Activated naive CD4-positive, alpha-beta T cell treated with anti-CD3 and anti-CD28 coated beads, Interleukin-2, amount 50 U/mL, for 24 hours (primary cell): ENCODE results near the gene CEND1.

Experiments
- H3K27ac Mint-ChIP-seq: one replicate; pipeline ENCODE4 v1.8.0; 2021; ENCODE audit warnings: mild to moderate bottlenecking, mixed read lengths
- H3K27me3 Mint-ChIP-seq: one replicate; pipeline ENCODE4 v1.8.0; 2021; ENCODE audit warnings: mixed read lengths
- H3K36me3 Mint-ChIP-seq: one replicate; pipeline ENCODE4 v1.8.0; 2021; ENCODE audit warnings: mixed read lengths
- H3K4me1 Mint-ChIP-seq: one replicate; pipeline ENCODE4 v1.8.0; 2021; ENCODE audit warnings: mixed read lengths
- H3K4me3 Mint-ChIP-seq: one replicate; pipeline ENCODE4 v1.8.0; 2021; ENCODE audit warnings: mild to moderate bottlenecking, mixed read lengths
- H3K9me3 Mint-ChIP-seq: one replicate; pipeline ENCODE4 v1.8.0; 2021; ENCODE audit warnings: mixed read lengths

CEND1 gene

DNA sequence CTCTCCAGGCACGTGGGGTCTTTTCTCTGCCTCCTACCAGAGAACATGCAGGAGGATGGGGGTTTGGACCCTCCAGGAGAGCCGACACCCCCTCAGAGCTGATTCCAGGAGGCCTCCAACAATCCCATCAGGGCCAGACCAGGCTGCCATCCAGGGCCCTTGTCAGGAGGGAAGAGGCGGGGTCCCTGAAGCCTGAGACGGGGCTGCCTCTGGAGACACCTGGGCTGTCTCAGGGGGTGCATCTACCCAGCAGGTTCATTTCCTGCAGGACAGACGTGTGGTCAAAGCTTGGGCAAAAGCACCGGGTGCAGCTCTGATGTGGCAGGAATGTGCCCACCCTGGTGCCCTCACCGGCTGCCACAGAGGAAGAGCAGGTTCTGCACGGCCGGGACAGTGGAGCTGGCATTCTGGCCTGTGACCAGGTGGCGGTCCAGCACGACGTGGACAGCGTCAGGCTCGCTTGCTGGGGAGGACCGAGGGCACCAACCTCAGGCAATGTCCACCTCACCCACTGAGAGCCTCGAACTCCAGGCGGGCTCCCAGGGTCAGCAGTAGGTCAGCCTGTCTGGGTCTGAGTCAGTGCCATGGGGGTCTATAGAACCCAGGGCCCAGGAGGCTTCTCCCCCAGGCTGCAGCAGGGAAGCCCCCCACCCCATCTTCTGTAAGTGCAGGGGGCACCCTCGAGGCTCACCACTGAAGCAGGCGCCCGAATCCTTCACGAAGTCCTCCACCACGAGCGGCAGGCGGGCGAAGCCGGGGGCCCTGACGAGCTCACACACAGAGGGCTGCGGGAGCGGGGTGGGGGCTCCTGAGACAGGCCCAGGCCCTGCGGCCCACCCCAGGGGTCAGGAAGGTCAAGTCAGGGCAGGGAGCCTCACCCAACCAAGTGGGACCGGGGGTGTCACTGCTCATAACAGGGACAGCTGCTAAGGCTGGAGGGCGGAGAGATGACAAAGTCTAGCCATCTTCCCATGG is 19.0 kb downstream of the CEND1 start:
- no peak overlapping the region for H3K4me3 Mint-ChIP-seq
- H3K9me3 Mint-ChIP-seq, result no peaks in the 10 kb centered on the region
- no peak overlapping the region for H3K27ac Mint-ChIP-seq
- H3K4me1 Mint-ChIP-seq, result peaks cover 11% of the 10 kb centered on the region
- H3K36me3 Mint-ChIP-seq, result no peaks in the 10 kb centered on the region
- H3K27me3 Mint-ChIP-seq, result no peaks in the 10 kb centered on the region

DNA sequence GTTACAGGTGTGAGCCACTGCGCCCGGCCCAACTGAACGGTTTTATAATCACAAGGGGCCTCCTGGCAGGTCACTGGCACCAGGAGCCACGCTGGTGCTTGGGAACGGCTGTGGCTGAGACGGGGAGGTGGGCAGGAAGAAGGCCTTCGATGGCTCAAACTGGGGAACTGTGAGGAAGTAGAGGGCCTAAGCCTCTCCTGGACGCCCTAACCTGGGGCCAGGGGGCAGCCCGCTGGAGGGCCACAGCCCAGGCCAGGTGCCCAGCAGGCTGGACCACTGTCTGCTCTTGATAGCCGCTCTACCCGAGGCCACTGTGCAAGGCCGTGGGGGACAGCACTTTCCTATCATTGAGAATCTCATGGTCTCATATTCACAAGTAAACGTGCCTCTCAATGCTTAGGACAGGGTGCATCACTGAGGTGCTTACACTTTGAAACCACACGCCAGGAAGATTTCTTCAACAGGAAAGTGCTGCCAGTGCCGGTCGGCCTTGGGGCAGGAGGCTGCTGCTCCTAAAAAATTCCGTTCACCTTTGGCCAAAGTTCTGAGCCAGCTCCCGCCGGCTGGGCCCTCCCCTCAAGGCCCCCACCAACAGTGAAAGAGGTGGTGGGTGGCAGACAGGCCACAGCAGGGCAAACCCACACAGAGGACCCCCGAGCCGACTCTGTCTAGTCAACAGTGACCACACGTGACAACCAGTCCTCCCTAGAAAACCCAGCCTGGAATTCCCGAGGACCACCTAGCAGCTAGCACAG is 19.8 kb downstream of the CEND1 start:
- no peak overlapping the region for H3K4me3 Mint-ChIP-seq
- H3K4me1 Mint-ChIP-seq, result peaks cover 4% of the 10 kb centered on the region
- no peak overlapping the region for H3K27ac Mint-ChIP-seq
- no peaks in the 10 kb centered on the region for H3K36me3 Mint-ChIP-seq
- no peaks in the 10 kb centered on the region for H3K27me3 Mint-ChIP-seq
- no peaks in the 10 kb centered on the region for H3K9me3 Mint-ChIP-seq

DNA sequence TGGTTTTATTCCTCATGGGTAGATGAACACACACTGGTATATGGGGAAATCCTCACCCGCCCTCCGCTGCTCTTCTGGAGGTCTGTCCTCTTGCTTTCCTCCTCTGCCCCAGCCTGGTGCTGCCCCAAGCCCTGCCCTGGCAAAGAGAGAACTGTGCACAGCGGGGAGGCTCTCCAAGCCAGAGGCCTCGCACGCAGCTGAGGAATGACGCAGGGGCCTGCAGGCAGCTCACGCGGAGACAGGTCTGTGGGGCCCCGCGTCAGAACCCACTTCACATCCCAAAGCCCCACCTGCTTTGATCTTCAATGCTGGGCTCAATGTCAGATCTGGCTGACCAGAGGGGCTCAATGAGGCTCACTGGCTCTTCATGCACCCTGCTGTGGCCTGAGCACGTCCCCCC is 22.7 kb downstream of the CEND1 start:
- Mint-ChIP-seq H3K9me3 (no peaks in the 10 kb centered on the region), H3K27ac (peak overlapping the region; percentile 35), H3K36me3 (peaks cover 2% of the 10 kb centered on the region), H3K4me1 (no peaks in the 10 kb centered on the region), H3K27me3 (no peaks in the 10 kb centered on the region), H3K4me3 (no peak overlapping the region)

DNA sequence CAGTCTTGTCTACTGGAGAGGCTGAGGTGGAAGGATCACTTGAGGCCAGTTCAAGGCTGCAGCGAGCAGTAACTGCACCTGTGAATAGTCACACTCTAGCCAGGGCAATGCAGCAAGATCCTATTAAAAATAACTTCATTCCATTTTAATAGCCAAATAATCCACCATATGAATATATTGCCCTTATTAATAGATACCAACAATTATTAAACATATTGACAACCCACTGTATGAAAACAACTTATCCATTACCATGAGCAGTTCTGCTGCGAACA is 23.0 kb downstream of the CEND1 start:
- no peaks in the 10 kb centered on the region for H3K4me1 Mint-ChIP-seq
- no peak overlapping the region for H3K27ac Mint-ChIP-seq
- no peaks in the 10 kb centered on the region for H3K9me3 Mint-ChIP-seq
- H3K4me3 Mint-ChIP-seq, result no peak overlapping the region
- H3K36me3 Mint-ChIP-seq, result peaks cover 2% of the 10 kb centered on the region
- no peaks in the 10 kb centered on the region for H3K27me3 Mint-ChIP-seq

DNA sequence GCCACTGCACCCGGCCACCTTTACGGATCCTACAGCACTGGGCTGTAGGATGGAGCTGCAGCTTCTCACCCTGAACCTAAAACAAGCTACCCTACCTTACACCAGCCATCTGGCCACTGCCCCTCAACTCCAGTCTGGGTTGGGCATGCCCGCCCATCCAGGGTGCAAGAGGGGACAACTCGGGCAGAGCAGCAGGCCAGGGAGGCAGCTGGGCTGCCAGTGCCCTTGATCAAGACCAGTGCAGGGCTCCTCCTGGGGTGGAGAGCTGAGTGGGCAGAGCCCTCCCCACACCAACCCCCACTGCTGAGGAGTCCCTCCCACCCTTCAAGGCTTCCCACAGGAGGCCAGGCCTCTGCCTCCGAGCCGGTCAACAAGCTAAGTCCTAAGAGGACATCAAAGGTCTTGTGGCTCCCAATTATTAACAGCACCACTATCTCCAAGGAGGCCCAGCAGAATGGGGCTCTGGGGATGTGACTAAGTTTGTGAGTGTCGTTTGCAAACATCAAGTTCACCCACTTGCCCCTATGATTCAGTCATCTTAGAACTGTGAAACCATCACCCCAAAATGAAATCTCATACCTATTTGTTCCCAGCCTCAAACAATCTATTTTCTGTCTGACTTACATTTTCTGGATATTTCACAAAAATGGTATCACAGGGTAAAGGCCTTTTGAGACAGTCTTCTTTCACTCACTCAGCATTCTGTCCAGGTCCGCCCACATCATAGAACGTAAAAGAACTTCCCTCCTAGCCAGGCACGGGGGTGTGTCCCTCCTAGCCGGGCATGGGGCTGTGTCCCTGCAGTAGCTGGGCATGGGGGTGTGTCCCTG is 23.6 kb downstream of the CEND1 start:
- Mint-ChIP-seq H3K4me3 (no peak overlapping the region), H3K4me1 (no peaks in the 10 kb centered on the region), H3K36me3 (peaks cover 2% of the 10 kb centered on the region), H3K27me3 (no peaks in the 10 kb centered on the region), H3K27ac (no peak overlapping the region), H3K9me3 (no peaks in the 10 kb centered on the region)

DNA sequence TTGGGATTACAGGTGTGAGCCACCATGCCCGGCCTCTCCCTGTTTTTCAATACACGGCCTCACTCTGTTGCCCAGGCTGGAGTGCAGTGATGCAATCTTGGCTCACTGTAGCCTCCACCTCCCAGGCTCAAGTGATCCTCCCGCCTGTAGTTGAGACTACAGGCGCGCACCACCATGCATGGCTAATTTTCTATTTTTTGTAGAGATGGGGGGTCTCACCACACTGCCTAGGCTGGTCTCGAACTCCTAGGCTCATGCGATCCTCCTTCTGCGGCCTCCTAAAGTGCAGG is 24.1 kb downstream of the CEND1 start:
- H3K36me3 Mint-ChIP-seq, result peaks cover 2% of the 10 kb centered on the region

DNA sequence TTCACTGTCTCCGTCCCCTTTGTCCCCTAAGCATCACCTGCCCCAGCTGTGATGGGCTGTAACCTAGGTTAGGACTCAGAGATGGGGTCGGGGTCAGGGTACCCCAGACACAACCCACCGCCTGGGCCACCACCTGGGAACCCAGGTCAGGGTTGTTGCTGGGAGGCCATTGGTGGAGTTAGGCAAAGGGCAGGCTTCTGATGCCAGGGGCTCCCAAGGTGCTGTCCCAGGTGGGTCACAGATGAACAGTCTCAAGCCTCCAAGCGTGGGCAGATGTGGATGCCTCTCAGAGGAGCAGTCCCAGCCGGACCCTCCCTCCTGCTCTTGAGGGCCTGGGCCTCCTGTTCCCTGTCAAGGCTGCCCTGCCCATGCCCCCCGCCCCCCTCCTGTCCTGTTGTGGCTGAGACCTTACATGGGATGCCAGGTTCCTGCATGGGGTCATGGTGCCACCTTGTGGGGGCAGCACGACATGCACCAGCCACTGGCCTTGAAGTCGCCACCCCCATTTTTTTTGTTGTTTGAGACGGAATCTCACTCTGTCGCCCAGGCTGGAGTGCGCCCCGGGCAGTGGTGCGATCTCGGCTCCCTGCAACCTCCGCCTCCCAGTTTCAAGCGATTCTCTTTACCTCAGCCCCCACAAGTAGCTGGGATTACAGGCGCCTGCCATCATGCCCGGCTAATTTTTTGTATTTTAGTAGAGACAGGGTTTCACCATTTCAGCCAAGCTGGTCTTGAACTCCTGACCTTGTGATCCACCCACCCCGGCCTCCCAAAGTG is 24.7 kb downstream of the CEND1 start:
- Mint-ChIP-seq H3K4me1 (no peaks in the 10 kb centered on the region), H3K36me3 (peaks cover 2% of the 10 kb centered on the region)

More for the DNA sequence above, 24.1 kb downstream of the CEND1 start:
- Mint-ChIP-seq H3K4me1 (no peaks in the 10 kb centered on the region), H3K27me3 (no peaks in the 10 kb centered on the region), H3K27ac (no peak overlapping the region), H3K4me3 (no peak overlapping the region), H3K9me3 (no peaks in the 10 kb centered on the region)

DNA sequence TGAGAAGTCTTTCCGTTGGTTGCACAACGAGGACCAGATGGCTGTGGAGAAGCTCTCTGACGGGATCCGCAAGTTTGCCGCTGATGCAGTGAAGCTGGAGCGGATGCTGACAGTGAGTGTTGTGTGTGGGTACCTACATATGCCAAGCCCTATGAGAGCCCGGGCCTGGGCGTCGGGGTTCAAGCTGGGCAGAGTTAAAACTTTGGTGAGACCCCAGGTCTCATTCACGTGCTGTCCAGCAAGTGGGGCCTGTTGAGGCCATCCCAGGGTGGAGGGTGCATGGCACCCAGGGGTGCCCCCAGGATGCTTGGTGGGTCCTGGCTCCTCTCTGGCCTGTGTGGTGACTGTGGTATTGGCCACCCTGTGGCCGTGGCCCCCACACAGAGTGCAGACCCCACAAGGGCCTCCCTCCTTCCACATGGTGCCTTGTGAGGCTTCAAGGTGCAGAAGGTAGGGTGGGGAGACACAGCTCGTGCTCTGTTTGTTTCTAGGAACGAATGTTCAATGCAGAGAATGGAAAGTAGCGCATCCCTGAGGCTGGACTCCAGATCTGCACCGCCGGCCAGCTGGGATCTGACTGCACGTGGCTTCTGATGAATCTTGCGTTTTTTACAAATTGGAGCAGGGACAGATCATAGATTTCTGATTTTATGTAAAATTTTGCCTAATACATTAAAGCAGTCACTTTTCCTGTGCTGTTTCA is 25.4 kb downstream of the CEND1 start:
- H3K9me3 Mint-ChIP-seq, result no peaks in the 10 kb centered on the region
- peaks cover 2% of the 10 kb centered on the region for H3K36me3 Mint-ChIP-seq
- H3K27me3 Mint-ChIP-seq, result no peaks in the 10 kb centered on the region
- no peaks in the 10 kb centered on the region for H3K4me1 Mint-ChIP-seq
- H3K27ac Mint-ChIP-seq, result no peak overlapping the region
- H3K4me3 Mint-ChIP-seq, result no peak overlapping the region

More for the DNA sequence above, 24.7 kb downstream of the CEND1 start:
- no peak overlapping the region for H3K27ac Mint-ChIP-seq
- H3K4me3 Mint-ChIP-seq, result no peak overlapping the region
- no peaks in the 10 kb centered on the region for H3K9me3 Mint-ChIP-seq
- H3K27me3 Mint-ChIP-seq, result no peaks in the 10 kb centered on the region

DNA sequence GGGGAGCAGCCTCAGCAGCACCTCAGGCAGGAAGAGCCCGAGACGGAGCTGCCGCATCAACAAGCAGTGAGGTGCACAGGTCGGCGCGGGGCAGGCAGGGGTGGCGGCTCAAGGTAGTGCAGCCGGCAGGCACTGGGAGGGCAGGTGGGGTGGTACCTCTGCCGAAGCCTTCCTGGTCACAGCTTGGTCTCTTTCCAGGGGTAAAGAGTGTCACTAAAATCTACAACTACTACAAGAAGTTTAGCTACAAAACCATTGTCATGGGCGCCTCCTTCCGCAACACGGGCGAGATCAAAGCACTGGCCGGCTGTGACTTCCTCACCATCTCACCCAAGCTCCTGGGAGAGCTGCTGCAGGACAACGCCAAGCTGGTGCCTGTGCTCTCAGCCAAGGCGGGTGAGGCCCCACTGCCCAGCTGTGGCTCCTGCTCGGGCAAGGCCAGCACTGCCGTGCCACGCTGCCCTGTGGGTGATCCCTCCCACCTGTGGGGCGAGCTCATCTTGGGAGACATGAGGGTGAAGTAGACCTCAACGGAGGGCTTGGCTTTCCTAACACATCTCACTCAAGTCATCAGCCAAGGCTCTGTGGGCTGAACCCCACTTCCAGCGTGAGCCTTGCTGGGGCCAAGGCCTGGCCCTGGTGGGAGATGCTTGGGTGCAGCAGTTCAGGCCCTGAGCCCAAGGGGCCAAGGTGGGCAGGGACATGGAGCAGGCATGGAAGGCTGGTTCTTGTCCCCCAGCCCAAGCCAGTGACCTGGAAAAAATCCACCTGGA is 26.2 kb downstream of the CEND1 start:
- Mint-ChIP-seq H3K36me3 (peaks cover 2% of the 10 kb centered on the region), H3K4me1 (no peaks in the 10 kb centered on the region), H3K9me3 (no peaks in the 10 kb centered on the region), H3K27ac (no peak overlapping the region), H3K4me3 (no peak overlapping the region), H3K27me3 (no peaks in the 10 kb centered on the region)

DNA sequence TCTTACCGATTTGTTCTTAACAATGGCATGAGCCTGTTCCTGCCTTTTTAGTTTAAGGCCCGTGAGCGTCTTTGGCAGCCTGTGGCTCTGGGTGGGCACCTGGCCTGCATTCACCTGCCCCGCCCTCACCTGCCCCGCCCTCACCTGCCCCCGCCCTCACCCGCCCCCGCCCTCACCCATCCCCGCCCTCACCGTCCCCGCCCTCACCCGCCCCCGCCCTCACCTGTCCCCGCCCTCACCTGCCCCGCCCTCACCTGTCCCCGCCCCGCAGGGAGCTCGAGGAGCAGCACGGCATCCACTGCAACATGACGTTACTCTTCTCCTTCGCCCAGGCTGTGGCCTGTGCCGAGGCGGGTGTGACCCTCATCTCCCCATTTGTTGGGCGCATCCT is 26.8 kb downstream of the CEND1 start:
- H3K9me3 Mint-ChIP-seq, result no peaks in the 10 kb centered on the region
- peaks cover 2% of the 10 kb centered on the region for H3K36me3 Mint-ChIP-seq
- H3K4me1 Mint-ChIP-seq, result no peaks in the 10 kb centered on the region
- no peaks in the 10 kb centered on the region for H3K27me3 Mint-ChIP-seq
- no peak overlapping the region for H3K4me3 Mint-ChIP-seq
- H3K27ac Mint-ChIP-seq, result no peak overlapping the region

DNA sequence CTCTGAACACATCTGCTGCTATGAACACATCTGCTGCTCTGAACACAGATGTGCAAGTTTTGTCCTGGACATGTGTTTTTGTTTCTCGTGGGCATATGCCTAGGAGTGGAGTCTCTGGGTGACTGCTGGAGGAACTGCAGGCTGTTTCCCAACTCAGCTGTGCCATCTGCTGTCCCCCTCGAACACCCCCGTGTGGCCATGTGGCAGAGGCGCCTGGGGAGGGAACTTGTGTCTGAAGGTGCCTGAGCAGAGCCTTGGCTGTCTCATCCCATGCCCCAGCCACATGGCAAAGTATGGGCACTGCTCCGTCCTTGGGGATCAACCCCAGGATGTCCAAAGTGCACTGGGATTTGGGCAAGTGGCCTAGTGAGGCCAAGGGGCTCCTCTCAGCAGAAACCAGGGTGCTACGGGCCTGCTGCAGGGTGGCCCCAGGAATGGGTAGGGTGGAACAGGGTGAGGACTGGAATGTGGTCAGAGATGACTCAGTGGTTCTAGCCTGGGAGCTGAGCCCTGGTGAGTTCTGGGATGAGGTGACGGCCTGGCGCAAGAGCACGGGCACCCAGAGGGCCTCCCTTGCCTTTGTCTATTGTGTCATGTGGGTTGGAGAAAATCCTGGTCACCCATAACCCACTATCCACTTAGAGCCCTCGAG is 27.3 kb downstream of the CEND1 start:
- Mint-ChIP-seq H3K27me3 (no peaks in the 10 kb centered on the region), H3K4me1 (no peaks in the 10 kb centered on the region), H3K27ac (no peak overlapping the region), H3K9me3 (no peaks in the 10 kb centered on the region), H3K4me3 (no peak overlapping the region), H3K36me3 (peaks cover 3% of the 10 kb centered on the region)

DNA sequence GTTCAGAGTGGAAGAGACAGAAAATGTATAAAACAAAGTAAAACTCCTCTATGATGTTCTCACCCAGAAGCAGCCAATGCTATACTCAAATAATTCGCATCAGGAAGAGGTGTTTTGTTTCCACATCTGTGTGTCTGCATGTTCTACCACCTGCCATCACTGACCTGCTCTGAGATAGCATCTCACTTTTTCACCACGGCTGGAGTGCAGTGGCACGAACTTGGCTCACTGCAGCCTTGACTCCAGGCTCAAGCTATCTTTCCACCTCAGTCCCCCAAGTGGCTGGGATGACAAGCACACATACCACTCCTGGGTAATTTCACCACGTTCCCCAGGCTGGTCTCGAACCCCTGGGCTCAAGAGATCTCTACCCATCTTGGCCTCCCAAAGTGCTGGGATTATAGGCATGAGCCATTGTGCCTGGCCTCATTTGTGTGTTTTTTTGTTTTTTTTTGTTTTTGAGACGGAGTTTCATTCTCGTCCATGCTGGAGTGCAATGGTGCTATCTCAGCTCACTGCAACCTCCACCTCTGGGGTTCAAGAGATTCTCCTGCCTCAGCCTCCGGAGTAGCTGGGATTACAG is 28.3 kb downstream of the CEND1 start:
- Mint-ChIP-seq H3K9me3 (no peaks in the 10 kb centered on the region), H3K4me1 (no peaks in the 10 kb centered on the region), H3K4me3 (no peak overlapping the region), H3K27me3 (no peaks in the 10 kb centered on the region), H3K27ac (no peak overlapping the region), H3K36me3 (peaks cover 7% of the 10 kb centered on the region)

DNA sequence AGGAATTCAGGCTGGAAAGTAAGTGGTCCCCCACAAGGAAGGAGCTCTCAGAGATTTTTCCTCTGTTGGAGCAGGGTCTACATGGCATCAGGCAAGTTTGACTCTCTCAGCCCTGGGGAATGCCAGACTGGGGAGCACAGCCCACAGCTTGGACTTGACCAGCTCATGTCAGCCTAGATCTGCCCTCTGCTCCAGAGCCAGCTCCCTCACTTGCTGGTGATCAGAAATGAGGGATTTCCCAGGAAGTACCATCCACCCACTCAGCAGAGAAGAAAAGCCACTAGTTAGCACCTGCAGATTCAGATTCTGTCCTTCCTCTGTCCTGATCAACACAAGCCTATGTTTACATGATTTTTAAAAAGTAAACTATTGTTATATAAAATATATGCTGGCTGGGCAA is 29.7 kb downstream of the CEND1 start:
- Mint-ChIP-seq H3K4me1 (no peaks in the 10 kb centered on the region), H3K27me3 (no peaks in the 10 kb centered on the region), H3K36me3 (peaks cover 7% of the 10 kb centered on the region), H3K27ac (no peak overlapping the region), H3K4me3 (no peak overlapping the region), H3K9me3 (no peaks in the 10 kb centered on the region)
